Osteoblast (primary cell): Measurements from ENCODE around the gene GOLPH3L. TPM values are rescaled to one million over a fixed set of nuclear protein-coding genes. Genes with fewer than 3 reads are reported as not detected.

Experiments used
- DNase-seq: peaks from one replicate; pipeline ENCODE4 v3.0.0; 2011; ENCODE audit warnings: low spot score, mixed read lengths; ENCODE audit not compliant: insufficient read length; ENCODE audit errors: missing footprints
- H2AFZ ChIP-seq: 2 replicates; pipeline ENCODE4 v1.6.0; 2011; ENCODE audit warnings: mild to moderate bottlenecking, low read length
- H3K27ac ChIP-seq: 2 replicates; pipeline ENCODE4 v1.5.1; 2011; ENCODE audit warnings: mild to moderate bottlenecking, low read depth, low read length, moderate library complexity
- H3K27me3 ChIP-seq: 2 replicates; pipeline ENCODE4 v1.6.0; 2012; ENCODE audit warnings: mild to moderate bottlenecking, control low read depth, inconsistent platforms, low read length, moderate library complexity; ENCODE audit not compliant: insufficient read depth
- H3K36me3 ChIP-seq: 2 replicates; pipeline ENCODE4 v1.5.1; 2011; ENCODE audit warnings: mild to moderate bottlenecking, low read length, control low read depth, moderate library complexity; ENCODE audit not compliant: insufficient read depth
- H3K4me1 ChIP-seq: 2 replicates; pipeline ENCODE4 v1.5.1; 2011; ENCODE audit warnings: mild to moderate bottlenecking, low read length, control low read depth, moderate library complexity; ENCODE audit not compliant: insufficient read depth
- H3K4me2 ChIP-seq: 2 replicates; pipeline ENCODE4 v1.6.0; 2011; ENCODE audit warnings: mild to moderate bottlenecking, low read length; ENCODE audit not compliant: insufficient read depth
- H3K4me3 ChIP-seq: fragments of 200-600 bp; sonication (generic); 3 replicates; pipeline ENCODE4 v1.5.1; 2012; ENCODE audit warnings: mild to moderate bottlenecking, low read length, inconsistent platforms; ENCODE audit not compliant: insufficient read depth
- H3K79me2 ChIP-seq: 2 replicates; pipeline ENCODE4 v1.6.0; 2012; ENCODE audit warnings: mild to moderate bottlenecking, low read length, control low read depth, inconsistent platforms; ENCODE audit not compliant: insufficient read depth
- H3K9me3 ChIP-seq: 2 replicates; pipeline ENCODE4 v1.5.1; 2011; ENCODE audit warnings: low read depth, low read length, control low read depth
- H4K20me1 ChIP-seq: 2 replicates; pipeline ENCODE4 v1.6.0; 2012; ENCODE audit warnings: mild to moderate bottlenecking, low read length, control low read depth; ENCODE audit not compliant: insufficient read depth
- CTCF ChIP-seq: IDR thresholded peaks from 2 replicates; pipeline ENCODE4 v1.5.1; 2011; ENCODE audit warnings: mild to moderate bottlenecking, low read depth, low read length, moderate library complexity; ENCODE audit errors: extremely low read depth
- total RNA-seq: library from RNA; depleted of rRNA; stranded (reverse); fragments of >200 nt; gene quantifications from 2 replicates; pipeline ENCODE4 v1.2.3, GENCODE V29; 2012

GOLPH3L gene
- total RNA-seq, 1 donor: 17.0 TPM

GRCh38 chr1:150683914-150684313, 13.0 kb downstream of the GOLPH3L start:
- Histone ChIP-seq H3K4me1 (no peaks in the 10 kb centered on the region), H3K4me2 (no peak overlapping the region), H2AFZ (no peak overlapping the region), H3K4me3 (no peak overlapping the region), H3K36me3 (peaks cover 19% of the 10 kb centered on the region), H3K27me3 (no peaks in the 10 kb centered on the region), H3K9me3 (no peaks in the 10 kb centered on the region), H4K20me1 (peaks cover 2% of the 10 kb centered on the region), H3K27ac (no peak overlapping the region), H3K79me2 (no peaks in the 10 kb centered on the region)
- DNase-seq: no peak
- no peak for TF ChIP-seq CTCF

- H3K4me1 ChIP-seq: no peaks in the 10 kb centered on the region
- DNase-seq: no peak
- TF ChIP-seq CTCF: no peak
- H3K4me3 ChIP-seq: no peak overlapping the region
- H3K79me2 ChIP-seq: peaks cover 2% of the 10 kb centered on the region
- H3K27me3 ChIP-seq: no peaks in the 10 kb centered on the region
- H3K36me3 ChIP-seq: peaks cover 12% of the 10 kb centered on the region
- H3K27ac ChIP-seq: no peak overlapping the region
- no peak overlapping the region for H3K4me2 ChIP-seq
- H4K20me1 ChIP-seq: peaks cover 5% of the 10 kb centered on the region
- H3K9me3 ChIP-seq: no peaks in the 10 kb centered on the region
- H2AFZ ChIP-seq: no peak overlapping the region
These were observed 18.0 kb downstream of the GOLPH3L start for GRCh38 chr1:150678988-150679387.

GRCh38 chr1:150674881-150675280, 22.1 kb downstream of the GOLPH3L start:
- H2AFZ ChIP-seq: no peak overlapping the region
- peaks cover 3% of the 10 kb centered on the region for H4K20me1 ChIP-seq
- no peak overlapping the region for H3K27ac ChIP-seq
- H3K4me1 ChIP-seq: no peaks in the 10 kb centered on the region
- H3K36me3 ChIP-seq: no peaks in the 10 kb centered on the region
- DNase-seq: no peak
- no peak overlapping the region for H3K4me2 ChIP-seq
- no peak for TF ChIP-seq CTCF
- H3K27me3 ChIP-seq: no peaks in the 10 kb centered on the region
- no peaks in the 10 kb centered on the region for H3K9me3 ChIP-seq
- no peak overlapping the region for H3K4me3 ChIP-seq
- peaks cover 2% of the 10 kb centered on the region for H3K79me2 ChIP-seq

- no peaks in the 10 kb centered on the region for H3K27me3 ChIP-seq
- no peaks in the 10 kb centered on the region for H3K79me2 ChIP-seq
- H3K4me3 ChIP-seq: no peak overlapping the region
- H4K20me1 ChIP-seq: no peaks in the 10 kb centered on the region
- H3K9me3 ChIP-seq: no peaks in the 10 kb centered on the region
- peak; percentile 25 for DNase-seq
- no peak for TF ChIP-seq CTCF
- H3K27ac ChIP-seq: no peak overlapping the region
- H2AFZ ChIP-seq: no peak overlapping the region
- H3K36me3 ChIP-seq: peaks cover 6% of the 10 kb centered on the region
- no peak overlapping the region for H3K4me2 ChIP-seq
- no peaks in the 10 kb centered on the region for H3K4me1 ChIP-seq
These were observed 33.6 kb downstream of the GOLPH3L start for GRCh38 chr1:150663321-150663720.
